GM18873 (cell line): ENCODE results near the gene SNX21.
"Not testable (repeated sequence)": the region's sequence is repeated elsewhere in the genome, so short reads cannot be mapped to it uniquely, and the experiment has no call there.

Experiments
- ATAC-seq: cut with Tn5 transposase; IDR thresholded peaks from one replicate; pipeline ENCODE4 v1.9.1; 2021; ENCODE audit warnings: mild to moderate bottlenecking, moderate library complexity, moderate number of reproducible peaks; ENCODE audit not compliant: unreplicated experiment, low FRiP score

The SNX21 gene, protein sequence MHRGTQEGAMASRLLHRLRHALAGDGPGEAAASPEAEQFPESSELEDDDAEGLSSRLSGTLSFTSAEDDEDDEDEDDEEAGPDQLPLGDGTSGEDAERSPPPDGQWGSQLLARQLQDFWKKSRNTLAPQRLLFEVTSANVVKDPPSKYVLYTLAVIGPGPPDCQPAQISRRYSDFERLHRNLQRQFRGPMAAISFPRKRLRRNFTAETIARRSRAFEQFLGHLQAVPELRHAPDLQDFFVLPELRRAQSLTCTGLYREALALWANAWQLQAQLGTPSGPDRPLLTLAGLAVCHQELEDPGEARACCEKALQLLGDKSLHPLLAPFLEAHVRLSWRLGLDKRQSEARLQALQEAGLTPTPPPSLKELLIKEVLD

DNA sequence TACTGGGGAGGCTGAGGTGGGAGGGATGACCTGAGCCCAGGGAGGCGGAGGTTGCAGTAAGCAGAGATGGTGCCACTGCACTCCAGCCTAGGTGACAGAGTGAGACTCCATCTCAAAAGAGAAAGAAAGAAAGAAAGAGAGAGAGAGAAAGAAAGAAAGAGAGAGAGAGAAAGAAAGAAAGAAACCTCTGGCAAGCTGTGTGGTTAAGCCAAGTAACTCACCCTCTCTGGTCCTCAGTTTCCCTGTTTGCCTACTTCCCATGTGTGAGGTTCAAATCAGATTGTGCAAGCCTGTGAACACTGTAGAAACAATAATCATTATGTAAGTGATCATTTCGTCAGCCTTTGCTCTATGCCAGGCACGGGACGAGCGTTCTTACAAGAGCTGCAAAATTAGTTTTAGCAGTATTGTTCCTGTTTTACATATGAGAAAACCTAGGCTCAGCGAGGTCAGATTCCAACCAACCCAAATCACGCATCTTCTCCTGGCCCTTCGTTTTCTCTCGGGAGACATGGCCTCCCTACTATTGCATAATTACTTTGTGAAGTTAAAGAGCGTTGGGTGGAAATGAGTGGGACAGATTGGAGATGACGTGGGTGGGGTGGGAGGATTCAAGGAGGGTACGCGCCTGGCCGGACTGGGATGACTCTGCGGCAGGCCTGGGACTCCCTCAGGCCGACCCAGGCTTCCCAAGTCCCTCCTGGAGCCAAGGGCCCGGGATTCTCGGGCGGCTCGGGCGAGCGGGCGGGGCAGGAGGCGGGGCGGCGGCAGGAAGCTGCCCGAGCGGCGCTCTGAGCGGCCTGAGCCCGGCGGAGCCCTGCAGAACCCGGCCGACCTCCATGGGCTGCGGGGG is at the start of gene SNX21:
TSS of gene SNX21 (plus strand) at position 770 of the 853 bp plus-strand sequence. CDS start 121 bp downstream, outside the sequence.
- ATAC-seq: no peak

DNA sequence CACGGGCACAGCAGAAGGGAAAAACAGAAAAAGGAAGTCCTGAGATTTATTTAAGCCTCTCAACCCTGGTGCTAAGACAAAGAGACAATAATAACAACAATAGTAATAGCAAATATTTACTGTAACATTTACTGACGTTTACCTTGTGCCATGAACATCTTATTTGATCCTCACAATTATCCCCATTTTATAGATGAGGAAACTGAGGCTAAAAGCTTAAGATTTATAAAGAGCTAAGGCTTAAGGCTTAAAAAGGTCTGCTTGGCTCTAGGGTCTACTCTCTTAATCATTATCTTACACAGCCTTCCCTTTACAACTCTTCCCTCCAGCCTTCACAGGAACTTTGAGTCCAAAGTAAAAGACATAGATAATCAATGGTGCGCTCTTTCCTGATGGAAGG is 45.2 kb upstream of the SNX21 start:
- ATAC-seq: no peak

DNA sequence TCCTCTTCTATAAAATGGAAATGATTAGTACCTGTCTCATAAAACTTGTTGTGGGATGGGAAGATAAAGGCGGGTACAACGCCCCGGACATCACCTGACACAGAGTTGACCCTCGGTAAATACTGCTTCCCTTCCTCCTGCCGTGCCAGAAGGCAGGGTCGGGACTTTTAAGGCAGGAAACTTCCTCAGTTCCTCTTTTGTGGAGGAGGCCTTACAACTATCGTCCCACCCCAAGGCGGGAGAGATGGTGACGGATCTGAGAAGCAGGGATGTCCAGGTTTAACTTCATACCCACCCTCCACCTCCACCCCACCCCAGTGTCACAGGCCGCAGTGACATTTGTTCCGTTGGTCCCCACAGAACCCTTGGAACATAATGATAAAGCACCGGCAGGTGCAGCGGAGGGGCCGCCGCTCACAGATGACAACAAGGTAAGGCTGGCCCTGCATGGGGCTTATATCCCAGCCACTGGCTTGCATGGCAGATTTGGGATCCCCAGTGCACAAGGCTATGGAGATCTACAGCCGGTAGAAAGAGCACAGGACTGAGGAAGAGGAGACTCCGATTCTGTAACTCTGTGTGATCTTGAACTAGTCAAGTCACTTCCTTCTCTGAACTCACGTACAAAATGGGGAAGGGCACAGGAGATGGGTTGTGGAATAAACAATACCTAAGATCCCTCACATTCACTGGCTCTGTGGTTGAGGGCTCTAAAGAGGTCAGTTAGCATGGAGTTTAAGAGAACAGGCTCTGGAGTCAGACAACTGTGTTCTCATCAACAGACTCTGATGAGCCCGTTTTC is 41.1 kb upstream of the SNX21 start:
- no peak for ATAC-seq

DNA sequence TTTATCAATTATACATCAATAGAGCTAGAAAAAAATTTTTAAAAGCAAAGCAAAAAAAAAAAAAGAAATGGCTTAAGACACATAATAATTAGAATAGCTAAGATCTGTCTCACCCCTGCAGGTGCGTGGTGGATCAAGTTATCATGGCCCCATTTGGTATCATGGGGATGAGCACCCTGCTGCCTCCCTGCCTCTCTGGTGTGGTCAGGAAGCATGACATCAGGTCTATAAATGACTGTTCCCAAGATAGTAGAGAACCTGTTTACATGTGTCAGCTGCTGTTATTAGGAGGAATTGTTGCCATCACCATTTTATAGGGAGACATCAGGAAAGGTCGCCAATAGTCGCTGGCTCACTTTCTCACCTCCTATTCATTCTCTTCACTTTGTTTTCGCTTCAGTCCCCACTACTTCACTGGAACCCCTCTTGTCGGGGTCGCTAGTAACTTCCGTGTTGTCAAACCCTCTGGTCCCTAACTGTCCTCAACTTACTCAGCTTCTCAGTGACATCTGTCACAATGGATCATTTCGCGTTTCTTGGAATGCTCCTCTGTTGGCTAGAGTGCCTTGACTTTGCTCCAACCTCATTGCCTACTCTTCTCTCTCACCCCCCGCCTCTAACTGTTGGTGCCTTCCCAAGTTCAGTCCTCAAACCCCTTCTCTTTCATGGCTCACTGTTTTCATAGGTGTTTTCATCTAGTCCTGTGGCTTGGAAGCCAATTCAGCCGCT is 37.1 kb upstream of the SNX21 start:
- no peak for ATAC-seq

DNA sequence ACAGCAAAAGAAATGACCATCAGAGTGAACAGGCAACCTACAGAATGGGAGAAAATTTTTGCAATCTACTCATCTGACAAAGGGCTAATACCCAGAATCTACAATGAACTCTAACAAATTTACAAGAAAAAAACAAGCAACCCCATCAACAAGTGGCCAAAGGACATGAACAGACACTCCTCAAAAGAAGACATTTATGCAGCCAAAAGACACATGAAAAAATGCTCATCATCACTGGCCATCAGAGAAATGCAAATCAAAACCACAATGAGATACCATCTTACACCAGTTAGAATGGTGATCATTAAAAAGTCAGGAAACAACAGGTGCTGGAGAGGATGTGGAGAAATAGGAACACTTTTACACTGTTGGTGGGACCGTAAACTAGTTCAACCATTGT is 36.1 kb upstream of the SNX21 start:
- ATAC-seq: not testable (repeated sequence)

DNA sequence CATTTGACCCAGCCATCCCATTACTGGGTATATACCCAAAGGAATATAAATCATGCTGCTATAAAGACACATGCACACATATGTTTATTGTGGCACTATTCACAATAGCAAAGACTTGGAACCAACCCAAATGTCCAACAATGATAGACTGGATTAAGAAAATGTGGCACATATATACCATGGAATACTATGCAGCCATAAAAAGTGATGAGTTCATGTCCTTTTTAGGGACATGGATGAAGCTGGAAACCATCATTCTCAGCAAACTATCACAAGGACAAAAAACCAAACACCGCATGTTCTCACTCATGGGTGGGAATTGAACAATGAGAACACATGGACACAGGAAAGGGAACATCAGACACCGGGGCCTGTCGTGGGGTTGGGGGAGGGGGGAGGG is 35.6 kb upstream of the SNX21 start:
- ATAC-seq: not testable (repeated sequence)

DNA sequence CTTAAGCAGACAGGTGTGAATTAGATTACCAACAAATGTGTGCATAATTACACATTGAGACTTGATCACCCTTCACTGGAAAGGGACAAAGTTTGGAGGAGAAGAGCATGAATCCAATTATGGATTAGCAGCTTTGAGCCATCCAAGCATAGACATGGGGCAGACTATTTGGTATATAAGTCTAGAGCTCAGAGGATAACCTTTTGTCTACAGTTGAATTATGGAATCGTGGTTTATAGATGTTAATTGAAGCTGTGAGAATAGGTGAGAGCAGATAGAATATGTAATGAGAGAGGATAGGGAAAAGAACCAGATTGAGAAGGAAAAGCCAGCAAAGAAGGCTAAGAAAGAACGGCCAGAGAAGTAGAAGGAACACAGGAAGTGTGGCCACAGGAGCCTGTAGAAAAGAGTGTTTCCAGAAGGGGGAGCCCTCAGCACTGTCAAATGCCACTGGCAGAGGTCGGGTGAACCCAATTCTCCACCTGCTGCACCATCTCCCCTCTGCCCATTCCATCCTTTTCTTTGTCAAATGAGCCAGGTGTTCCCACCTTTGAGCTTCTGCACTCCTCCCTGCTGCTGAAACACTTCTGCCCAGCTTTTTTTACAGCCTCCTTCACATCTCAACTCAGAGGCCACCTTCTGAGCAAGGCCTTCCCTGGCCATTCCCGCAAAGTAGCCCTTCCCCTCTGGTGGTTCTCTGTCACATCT is 34.5 kb upstream of the SNX21 start:
- no peak for ATAC-seq

DNA sequence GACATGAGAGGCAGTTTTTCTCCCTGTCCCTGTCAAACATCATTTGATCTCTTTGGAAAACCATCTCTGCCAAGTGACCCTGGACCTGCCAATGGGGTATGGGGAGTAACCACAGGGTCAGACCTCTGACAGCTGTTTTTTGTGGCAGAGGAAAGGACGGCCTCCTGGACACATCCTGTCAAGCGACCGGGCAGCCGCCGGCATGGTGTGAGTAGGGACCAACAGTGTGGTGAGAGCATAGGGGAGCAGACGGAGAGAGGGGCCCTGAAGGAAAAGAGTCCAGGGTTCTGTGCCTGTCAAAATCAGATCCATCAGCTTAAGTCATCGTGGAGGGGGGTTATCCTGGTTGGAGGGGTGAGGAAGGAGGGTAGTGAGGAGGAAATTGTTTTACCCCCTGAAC is 31.7 kb upstream of the SNX21 start:
- ATAC-seq: no peak

DNA sequence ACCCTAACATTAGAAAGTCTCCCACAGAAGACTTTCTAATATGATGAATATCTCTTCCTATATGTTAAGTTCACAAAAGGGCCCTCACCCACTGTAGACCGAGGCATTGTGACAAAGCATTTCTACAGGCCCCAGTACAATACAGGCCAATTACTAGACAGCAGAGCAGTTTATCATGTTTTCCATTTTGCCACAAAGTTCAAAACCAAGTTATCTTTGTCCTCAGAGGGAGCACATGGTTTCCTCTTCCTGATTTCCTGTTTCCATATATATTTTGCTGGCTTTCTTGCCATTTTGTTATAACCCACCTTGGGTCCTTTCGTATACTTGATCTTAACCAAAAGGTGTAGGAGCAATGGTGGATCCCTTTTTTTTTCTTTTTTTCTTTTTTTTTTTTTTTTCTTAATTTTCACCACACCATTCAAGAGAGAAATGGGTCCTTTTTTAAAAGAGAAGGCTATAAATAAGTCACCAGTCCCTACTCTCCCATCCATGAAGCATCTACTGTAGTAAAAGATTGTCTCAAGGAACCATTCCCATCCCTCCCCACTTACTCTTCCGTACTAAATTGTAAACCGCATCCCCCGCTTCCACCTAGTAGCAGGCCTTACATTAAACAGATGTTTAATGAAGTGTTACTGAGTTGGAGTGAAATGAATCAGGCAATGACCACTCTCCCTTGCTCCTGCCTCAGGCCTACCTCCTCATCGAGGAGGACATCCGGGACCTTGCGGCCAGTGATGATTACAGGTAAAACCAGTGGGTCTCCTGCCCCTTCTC is 23.2 kb upstream of the SNX21 start:
- no peak for ATAC-seq

DNA sequence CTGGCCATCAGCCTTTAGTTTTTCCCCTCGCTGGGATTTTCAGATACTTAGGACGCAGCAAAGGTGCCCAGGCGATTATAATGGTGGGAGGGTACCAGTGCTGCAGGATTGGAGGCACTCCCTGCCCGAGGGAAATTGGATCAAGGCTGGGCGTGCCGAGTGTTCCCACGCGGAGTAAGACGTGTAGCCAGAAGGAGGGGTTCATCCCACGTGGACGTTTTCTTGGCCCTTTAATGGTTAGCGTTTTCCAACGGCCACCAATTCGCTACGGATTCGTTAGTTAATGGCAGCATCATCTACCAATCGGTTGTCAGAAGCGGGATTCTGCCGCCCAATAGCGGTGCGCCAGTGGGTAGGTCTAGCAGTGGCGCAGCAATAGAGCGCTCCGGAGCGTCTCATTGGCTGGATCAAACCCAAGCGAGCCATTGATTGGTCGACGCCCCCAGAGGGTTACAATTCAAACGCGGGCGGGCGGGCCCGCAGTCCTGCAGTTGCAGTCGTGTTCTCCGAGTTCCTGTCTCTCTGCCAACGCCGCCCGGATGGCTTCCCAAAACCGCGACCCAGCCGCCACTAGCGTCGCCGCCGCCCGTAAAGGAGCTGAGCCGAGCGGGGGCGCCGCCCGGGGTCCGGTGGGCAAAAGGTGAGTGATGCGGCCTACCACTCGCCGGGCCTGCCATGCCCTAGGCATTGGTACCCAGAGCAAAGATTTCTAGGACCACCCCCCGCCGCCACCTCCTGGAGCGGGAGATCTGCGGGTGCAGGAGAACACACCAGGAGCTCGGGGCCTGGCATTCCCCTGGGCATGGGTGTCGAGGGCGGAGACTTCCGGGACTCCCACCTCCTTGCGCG is 21.2 kb upstream of the SNX21 start, which contains the start of gene UBE2C:
TSS of gene UBE2C (plus strand) at position 488 of the 849 bp plus-strand sequence. CDS start at position 540, 52 bp downstream.
- peak; percentile 96 for ATAC-seq

DNA sequence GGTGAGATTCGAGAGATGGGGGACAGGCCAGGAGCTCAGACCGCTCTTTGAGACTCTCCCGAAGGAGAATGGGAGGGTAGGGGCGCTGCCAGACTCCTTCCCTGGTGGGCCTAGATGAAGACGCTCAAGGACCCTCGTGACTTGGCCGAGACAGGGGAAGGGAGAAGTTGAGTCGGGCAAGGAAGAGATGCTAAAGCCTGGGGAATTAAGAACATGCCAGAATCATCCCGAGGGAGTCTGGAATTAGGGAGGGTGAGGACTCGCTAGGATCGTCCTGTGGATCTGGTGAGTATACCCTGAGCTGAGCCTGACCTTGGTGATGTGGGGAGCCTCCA is 20.6 kb upstream of the SNX21 start:
- no peak for ATAC-seq

DNA sequence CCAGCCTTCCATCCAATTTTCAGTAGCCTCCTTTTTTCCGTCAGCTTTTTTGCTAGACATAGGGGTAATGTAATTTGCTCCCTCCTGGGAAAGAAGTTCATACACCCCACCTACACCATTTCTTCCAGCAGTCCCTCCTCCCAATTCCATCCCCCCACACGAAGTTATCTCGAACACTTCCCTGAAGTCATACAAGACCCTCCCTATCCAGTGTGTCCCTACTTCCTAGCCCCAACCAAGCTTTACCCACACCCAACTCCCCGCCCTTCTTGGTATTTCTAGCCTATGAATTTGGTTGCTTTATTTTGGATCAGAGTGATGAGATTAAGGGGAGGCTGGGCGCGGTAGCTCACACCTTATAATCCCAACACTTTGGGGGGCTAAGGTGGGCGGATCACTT is 20.1 kb upstream of the SNX21 start:
- no peak for ATAC-seq

DNA sequence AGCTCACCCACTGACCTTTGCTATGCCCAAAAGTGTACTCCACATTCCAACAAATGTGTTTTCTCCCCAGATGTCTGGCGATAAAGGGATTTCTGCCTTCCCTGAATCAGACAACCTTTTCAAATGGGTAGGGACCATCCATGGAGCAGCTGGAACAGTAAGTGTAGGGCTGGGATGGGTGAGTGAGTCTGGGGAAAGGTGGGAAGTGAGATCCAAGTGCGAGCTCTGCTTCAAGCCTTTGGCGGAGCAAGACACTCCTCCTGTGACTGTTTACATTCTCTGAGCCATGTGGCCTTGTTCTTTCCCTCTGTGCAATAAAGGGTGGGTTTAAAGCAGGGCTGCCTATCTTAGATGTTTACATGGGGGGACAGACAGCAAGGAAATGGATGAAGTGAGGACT is 19.3 kb upstream of the SNX21 start:
- ATAC-seq: no peak

DNA sequence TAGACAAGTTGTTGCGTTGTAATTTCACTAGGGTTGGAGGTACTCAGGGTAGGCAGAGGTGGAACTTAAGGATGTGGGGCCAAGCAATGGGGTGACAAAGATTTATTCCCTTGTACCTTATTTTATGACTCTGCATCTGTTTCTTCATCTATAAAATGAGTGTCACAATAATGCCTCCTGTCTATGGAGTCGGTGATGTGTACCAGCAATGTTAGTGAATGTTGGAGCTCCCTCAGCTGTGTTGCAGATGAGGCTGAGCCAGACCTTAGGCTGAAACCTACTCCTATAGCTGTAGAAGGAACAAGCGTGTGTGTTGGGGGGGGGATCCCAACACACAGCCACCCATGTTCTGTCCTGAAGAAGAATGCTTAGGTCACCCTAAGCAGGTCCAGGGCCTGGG is 16.6 kb upstream of the SNX21 start:
- no peak for ATAC-seq

DNA sequence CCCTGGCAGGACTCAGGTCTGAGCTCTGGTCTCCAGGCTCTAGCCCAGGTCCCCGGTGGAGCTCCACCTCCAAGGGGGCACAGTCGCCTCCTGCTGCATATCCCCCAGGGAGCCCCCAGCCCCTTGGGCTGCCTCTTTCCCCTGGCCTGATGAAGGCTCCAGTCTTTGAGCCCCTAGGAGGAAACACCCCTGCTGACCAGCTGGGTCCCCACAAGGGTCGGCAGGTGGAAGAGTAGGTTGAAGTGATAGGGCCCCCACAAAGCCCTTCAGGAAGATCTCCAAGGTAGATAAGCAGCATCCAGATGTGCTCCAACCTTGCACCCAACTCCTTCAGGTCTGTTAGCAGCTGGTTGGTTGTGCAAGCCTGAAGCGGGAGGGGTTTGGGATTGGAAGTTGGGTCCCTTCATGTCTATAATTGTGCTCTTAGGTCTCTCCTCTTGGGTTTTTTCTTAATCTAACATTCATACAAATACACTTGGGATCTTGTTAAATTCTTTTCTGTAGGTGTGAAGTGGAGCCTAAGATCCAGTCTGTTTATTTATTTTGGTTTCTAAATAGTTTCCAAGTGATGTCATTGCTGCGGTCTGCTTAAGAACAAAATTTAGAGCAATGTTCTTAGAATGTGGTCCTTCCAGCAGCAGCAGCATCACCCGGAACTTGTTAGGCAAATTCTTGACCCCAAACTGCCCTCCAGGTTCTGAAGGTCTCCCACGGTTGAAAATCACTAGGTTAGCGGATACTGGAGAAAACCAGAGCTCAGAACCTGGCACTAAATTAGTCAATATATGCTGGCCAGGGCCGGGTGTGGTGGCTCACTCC is 16.0 kb upstream of the SNX21 start:
- no peak for ATAC-seq

DNA sequence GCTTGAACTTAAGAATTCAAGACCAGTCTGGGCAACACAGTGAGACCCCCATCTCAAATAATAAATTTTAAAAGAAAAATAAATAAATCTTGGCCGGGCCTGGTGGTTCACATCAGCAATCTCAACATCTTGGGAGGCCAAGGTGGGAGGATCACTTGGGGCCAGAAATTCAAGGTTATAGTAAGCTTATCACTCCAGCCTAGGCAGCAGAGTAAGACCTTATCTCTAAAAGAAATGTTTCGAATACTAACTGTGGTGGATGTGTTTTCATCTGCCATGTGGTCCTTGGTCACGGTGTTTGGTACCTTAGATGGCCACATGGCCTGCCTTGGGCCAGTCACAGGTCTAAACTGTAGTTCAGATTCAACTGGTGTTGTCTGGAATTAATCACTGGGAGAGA is 15.4 kb upstream of the SNX21 start:
- no peak for ATAC-seq

DNA sequence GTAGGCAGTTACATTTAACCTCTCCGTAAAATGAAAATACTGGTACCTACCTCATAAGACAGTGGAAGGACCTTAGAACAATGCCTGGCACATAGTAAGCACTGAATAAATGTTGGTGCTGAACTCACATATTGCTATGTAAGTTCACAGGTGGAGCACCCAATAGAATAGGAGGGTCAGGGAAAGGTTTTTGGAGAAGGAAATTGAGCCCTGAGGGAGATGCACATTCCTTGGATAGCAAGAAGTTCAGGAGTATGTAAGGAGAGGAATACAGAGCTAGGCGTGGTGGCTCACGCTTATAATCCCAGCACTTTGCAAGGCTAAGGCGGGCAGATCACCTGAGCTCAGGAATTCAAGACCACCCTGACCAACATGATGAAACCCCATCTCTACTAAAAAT is 14.1 kb upstream of the SNX21 start:
- ATAC-seq: no peak
